Tracheal epithelial cell (primary cell): ENCODE measurements around the gene TUBG1. TPM values are rescaled to one million over a fixed set of nuclear protein-coding genes. Genes with fewer than 3 reads are reported as not detected.

ENCODE experiments used
- total RNA-seq: library from RNA; depleted of rRNA; stranded (reverse); fragments of >200 nt; gene quantifications from 2 replicates; pipeline ENCODE4 v1.2.1, GENCODE V29; 2014

The TUBG1 gene
- total RNA-seq, result 15.6 and 31.1 TPM in 2 replicates

DNA sequence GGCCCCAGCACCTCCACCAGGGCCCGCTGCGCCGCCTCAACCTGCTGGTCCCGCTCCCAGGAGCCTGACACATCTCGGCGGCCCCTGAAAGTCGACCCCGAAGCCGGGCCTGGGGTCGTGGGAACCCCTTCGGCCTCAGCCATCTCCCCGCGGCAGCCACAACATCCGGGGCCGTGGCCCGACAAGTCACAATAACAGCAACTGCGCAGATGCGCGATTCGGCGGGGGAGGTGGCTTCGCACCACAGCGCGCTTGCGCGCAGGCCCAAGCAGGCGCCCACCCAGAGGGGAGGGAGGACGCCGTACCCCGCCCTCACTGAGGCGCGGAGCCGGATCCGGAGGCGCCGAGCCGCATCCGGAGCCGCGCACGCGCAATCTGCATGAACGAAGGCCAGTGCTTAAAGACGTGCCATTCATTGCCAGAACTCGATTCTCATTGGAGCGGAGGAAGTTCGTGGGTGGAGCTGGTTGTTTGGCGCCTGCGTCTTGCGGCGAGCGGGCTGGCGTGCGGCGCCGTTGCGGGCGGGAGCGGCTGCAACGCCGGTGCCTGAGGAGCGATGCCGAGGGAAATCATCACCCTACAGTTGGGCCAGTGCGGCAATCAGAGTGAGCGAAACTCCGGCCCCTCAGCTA lies at the start of gene TUBG1, which contains the start of gene RETREG3:
Gene TUBG1 (plus strand): TSS at position 502 of the 632 bp plus-strand sequence. CDS start 55 bp downstream, at position 557.
Gene RETREG3 (minus strand): TSS at position 193 of the 632 bp plus-strand sequence. CDS start 50 bp downstream, at position 143.

DNA sequence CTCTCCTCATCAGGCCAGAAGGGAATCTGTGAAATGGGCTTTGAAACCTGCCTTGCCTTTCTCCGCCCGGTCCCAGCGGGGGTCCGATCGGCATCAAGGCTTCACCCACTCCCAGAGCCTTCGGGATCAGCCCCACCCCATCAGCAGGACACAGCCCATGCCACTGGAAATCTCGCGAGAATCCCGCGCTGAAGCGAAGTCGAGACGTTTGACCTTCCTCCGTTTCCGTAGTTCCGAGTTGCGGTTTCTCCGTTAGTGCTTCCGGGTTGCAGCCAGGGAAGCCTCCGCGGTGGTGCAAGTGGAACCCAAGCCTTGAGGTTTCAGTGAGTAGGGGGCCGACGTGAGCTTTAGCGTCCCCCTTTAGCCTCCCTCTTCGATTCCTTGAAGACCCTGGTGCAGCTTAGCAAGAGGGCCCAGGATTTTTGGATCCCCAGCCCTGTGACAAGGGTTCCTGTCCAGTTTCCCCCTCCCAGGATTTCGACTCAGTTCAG lies 47.5 kb upstream of the TUBG1 start, which contains the start of gene COASY:
Gene COASY (plus strand): TSS at position 252 of the 491 bp plus-strand sequence. CDS start 475 bp downstream, outside the sequence.

GRCh38 chr17:42566883-42567573 lies 42.5 kb upstream of the TUBG1 start, which contains the start of gene MLX:
Gene MLX (plus strand): TSS chr17:42567100. CDS start chr17:42567125, 25 bp downstream.

DNA sequence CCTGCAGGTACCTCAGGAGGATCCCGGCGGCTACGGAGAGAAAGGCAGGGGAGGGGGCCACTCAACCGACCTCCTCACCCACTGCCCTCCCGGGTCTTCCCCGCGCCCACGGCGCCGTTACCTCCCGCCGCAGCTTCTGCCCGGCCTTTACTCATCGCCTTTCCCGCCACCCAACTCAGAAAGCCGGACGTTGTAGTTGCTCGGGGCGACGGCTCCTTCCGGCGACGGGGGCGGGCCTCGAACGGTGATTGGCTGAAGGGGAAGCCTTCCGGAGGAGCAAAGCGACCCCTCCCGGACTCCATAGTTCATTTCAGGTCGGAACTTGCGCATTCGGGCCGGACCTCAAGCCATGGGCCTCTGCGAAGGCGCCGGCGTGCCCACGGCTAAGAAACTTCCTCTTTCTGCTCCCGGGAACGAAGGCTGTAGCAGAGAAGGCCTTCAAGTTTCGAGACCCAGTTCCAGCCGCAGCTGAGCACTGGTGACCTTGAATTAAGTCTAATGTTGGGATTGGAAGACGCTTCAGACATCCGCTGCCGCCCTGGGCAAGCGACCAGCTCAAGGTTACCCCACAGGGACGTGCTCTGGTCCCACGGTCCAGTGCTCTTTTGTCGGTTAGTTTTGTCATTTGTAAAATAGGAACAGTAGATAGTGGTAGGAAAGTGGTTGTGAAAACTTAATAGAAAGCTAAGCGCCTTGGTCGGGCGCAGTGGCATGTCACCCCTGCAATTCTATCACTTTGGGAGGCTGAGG lies 31.8 kb upstream of the TUBG1 start, which contains the start of gene PSMC3IP:
Gene PSMC3IP (minus strand): TSS at position 198 of the 750 bp plus-strand sequence. CDS start 43 bp downstream, at position 155.

GRCh38 chr17:42659079-42659931 lies 49.8 kb downstream of the TUBG1 start, which contains the start of gene TUBG2:
Gene TUBG2 (plus strand): TSS chr17:42659284. CDS start chr17:42659504, 220 bp downstream.

Other genes with a start within 250 kb of the TUBG1 start
- gene STAT3, start 221.2 kb upstream of the TUBG1 start, total RNA-seq, result 63.9 and 76.6 TPM in 2 replicates
- gene CAVIN1, start 186.4 kb upstream of the TUBG1 start, total RNA-seq, result 85.0 and 210 TPM in 2 replicates
- gene ATP6V0A1, start 150.8 kb upstream of the TUBG1 start, total RNA-seq, result 37.4 and 39.9 TPM in 2 replicates
- 18.5 and 18.6 TPM in 2 replicates for gene NAGLU, start 73.4 kb upstream of the TUBG1 start, total RNA-seq
- 8.5 and 19.5 TPM in 2 replicates for gene HSD17B1, start 56.8 kb upstream of the TUBG1 start, total RNA-seq
- 13.7 and 14.9 TPM in 2 replicates for gene COASY, start 47.5 kb upstream of the TUBG1 start, total RNA-seq
- 30.3 and 32.0 TPM in 2 replicates for gene MLX, start 42.6 kb upstream of the TUBG1 start, total RNA-seq
- 1.1 and 1.9 TPM in 2 replicates for gene PSMC3IP, start 32.0 kb upstream of the TUBG1 start, total RNA-seq
- 73.3 and 85.5 TPM in 2 replicates for gene RETREG3, start 309 bp upstream of the TUBG1 start, total RNA-seq
- gene TUBG2, start 49.6 kb downstream of the TUBG1 start, total RNA-seq, result 4.8 and 7.2 TPM in 2 replicates
- gene PLEKHH3, start 67.3 kb downstream of the TUBG1 start, total RNA-seq, result 15.7 and 33.5 TPM in 2 replicates
- gene CCR10, start 72.2 kb downstream of the TUBG1 start, total RNA-seq, result 0.21 and 2.9 TPM in 2 replicates
- gene CNTNAP1, start 72.8 kb downstream of the TUBG1 start, total RNA-seq, result under 0.01 and 2.2 TPM in 2 replicates
- 8.9 and 12.1 TPM in 2 replicates for gene EZH1, start 135.4 kb downstream of the TUBG1 start, total RNA-seq
- gene RAMP2, start 151.5 kb downstream of the TUBG1 start, total RNA-seq, result not detected in 2 replicates
- 66.1 and 83.6 TPM in 2 replicates for gene VPS25, start 163.8 kb downstream of the TUBG1 start, total RNA-seq
- 0.96 TPM in 1 of 2 replicates, not detected in the other for gene WNK4, start 170.9 kb downstream of the TUBG1 start, total RNA-seq
- gene COA3, start 189.0 kb downstream of the TUBG1 start, total RNA-seq, result 71.3 and 76.9 TPM in 2 replicates
- gene CNTD1, start 189.2 kb downstream of the TUBG1 start, total RNA-seq, result not detected in 2 replicates
- 113 and 117 TPM in 2 replicates for gene BECN1, start 214.6 kb downstream of the TUBG1 start, total RNA-seq
- gene PSME3, start 223.7 kb downstream of the TUBG1 start, total RNA-seq, result 65.2 and 83.6 TPM in 2 replicates
- gene AOC2, start 234.9 kb downstream of the TUBG1 start, total RNA-seq, result 0.96 and 1.5 TPM in 2 replicates
- under 0.01 and 0.24 TPM in 2 replicates for gene AOC3, start 241.5 kb downstream of the TUBG1 start, total RNA-seq